ENCODE measurements around the gene SRSF8. TPM values are rescaled to one million over a fixed set of nuclear protein-coding genes. Genes with fewer than 3 reads are reported as not detected.

SRSF8 gene
- total RNA-seq, 2 donors from 2014 or later, result 22.7 to 23.9 TPM

GRCh38 chr11:95092549-95093324, 26.0 kb downstream of the SRSF8 start:
- no peak for DNase-seq
- intact Hi-C loops (cut with DNase I), result no loop called here
- no peak overlapping the region for H3K27ac ChIP-seq
- no peak overlapping the region for H3K4me3 ChIP-seq
- no peaks in the 10 kb centered on the region for H3K9me3 ChIP-seq
- peaks cover 15% of the 10 kb centered on the region for H3K4me1 ChIP-seq
- H3K27me3 ChIP-seq, result no peaks in the 10 kb centered on the region
- no peak for ATAC-seq
- TF ChIP-seq CTCF (IDR thresholded peaks at IDR 0.05) (peak in 6 of 7 experiments; percentile 13 to 36 (median 31)), POLR2A (IDR thresholded peaks at IDR 0.05) (no peak)
- no peaks in the 10 kb centered on the region for H3K36me3 ChIP-seq (replicated peaks in 1 of 2; ENCODE audit: insufficient read depth in 1 of 2, low read depth in 2 of 2)
- WGBS, 2 donors, result 50 to 59% methylated on average over 5 of the region's 5 CpGs

- TF ChIP-seq CTCF (IDR thresholded peaks at IDR 0.05), result no peak
- no peak for TF ChIP-seq POLR2A (IDR thresholded peaks at IDR 0.05)
- intact Hi-C loops (cut with DNase I), result no loop called here
- no peak for DNase-seq
- ATAC-seq, result no peak
- H3K27me3 ChIP-seq, result no peaks in the 10 kb centered on the region
- H3K4me1 ChIP-seq, result peaks cover 15% of the 10 kb centered on the region
- H3K36me3 ChIP-seq (replicated peaks in 1 of 2; ENCODE audit: insufficient read depth in 1 of 2, low read depth in 2 of 2), result no peaks in the 10 kb centered on the region
- H3K27ac ChIP-seq, result no peak overlapping the region
- WGBS, 2 donors, result 88% methylated on average over 3 of the region's 3 CpGs
- H3K9me3 ChIP-seq, result no peaks in the 10 kb centered on the region
- H3K4me3 ChIP-seq, result no peak overlapping the region
Observed at GRCh38 chr11:95093548-95093947, 26.8 kb downstream of the SRSF8 start.

GRCh38 chr11:95095858-95096587, 29.3 kb downstream of the SRSF8 start:
- no peak for ATAC-seq
- H3K4me1 ChIP-seq, result peaks cover 6% of the 10 kb centered on the region

GRCh38 chr11:95097209-95097608, 30.5 kb downstream of the SRSF8 start:
- H3K4me1 ChIP-seq, result no peaks in the 10 kb centered on the region
- no peak for DNase-seq
- no peak overlapping the region for H3K27ac ChIP-seq
- H3K27me3 ChIP-seq, result no peaks in the 10 kb centered on the region
- WGBS, 2 donors, result 62 to 68% methylated on average over 3 of the region's 3 CpGs
- no peaks in the 10 kb centered on the region for H3K9me3 ChIP-seq
- TF ChIP-seq CTCF (IDR thresholded peaks at IDR 0.05) (no peak), POLR2A (IDR thresholded peaks at IDR 0.05) (no peak)
- no peak for ATAC-seq
- H3K4me3 ChIP-seq, result no peak overlapping the region
- no peaks in the 10 kb centered on the region for H3K36me3 ChIP-seq (replicated peaks in 1 of 2; ENCODE audit: insufficient read depth in 1 of 2, low read depth in 2 of 2)
- intact Hi-C loops (cut with DNase I), result no loop called here

More at GRCh38 chr11:95095858-95096587, 29.3 kb downstream of the SRSF8 start:
- TF ChIP-seq CTCF (IDR thresholded peaks at IDR 0.05) (no peak), POLR2A (IDR thresholded peaks at IDR 0.05) (no peak)
- Histone ChIP-seq H3K4me3 (no peak overlapping the region), H3K27ac (no peak overlapping the region), H3K27me3 (no peaks in the 10 kb centered on the region), H3K36me3 (replicated peaks in 1 of 2; ENCODE audit: insufficient read depth in 1 of 2, low read depth in 2 of 2) (no peaks in the 10 kb centered on the region), H3K9me3 (no peaks in the 10 kb centered on the region)
- intact Hi-C loops (cut with DNase I), result no loop called here
- 72 to 81% methylated on average over 4 of the region's 4 CpGs for WGBS, 2 donors
- DNase-seq, result no peak

Measured in body of pancreas (tissue), 4 donors.